ENCODE data around the gene TMEM214.

Gene TMEM214

GRCh38 chr2:27010139-27010538 lies 22.6 kb upstream of the TMEM214 start:
- peak; percentile 32 for DNase-seq

DNA sequence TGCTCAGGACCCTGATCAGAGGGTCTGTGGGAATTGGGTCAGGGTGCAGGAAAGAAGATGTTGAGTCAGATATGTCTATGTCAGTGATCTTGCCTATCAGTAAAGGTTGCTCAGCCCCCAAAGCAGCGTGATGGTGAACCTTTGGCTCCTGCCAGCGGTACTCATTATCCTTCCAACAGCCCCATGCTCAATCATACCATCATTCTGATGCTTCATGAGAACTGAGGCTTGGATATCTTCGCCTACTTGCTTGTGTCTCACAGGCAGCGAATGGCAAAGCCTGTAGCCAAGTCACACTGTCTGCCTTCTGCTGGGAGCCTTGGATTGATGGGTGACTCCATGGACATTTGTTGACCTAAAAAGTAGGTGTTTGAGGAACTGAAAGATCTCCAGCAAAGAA lies 19.0 kb upstream of the TMEM214 start:
- no peak for DNase-seq

GRCh38 chr2:27014771-27015433 lies 17.9 kb upstream of the TMEM214 start:
- DNase-seq, result no peak

DNA sequence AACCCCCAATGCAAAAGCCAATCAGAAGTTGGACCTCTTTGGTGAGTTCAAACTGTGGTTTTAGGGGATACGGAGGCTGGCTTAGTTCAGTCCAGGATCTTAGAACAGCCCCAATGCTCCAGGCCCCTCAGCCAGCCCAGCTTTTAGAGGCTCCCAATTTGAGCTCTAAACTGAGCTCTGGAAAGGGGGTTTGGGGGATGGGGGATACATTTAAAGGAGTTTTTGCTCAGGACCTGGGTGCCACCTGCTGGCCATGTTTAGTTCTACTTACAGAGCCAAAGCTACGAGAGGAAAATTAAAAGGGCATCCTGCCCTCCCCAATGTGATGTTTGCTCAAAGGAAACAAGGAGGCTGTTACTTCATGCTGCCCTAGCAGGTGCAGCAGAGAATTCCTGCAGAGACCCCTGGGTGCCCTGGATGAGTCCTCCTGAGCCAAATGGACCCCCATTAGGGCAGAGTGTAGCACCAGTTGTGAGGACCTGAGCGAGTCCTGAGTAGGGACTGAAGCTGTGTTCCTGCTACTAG lies 15.9 kb upstream of the TMEM214 start:
- peak; percentile 83 for DNase-seq

- no peak for DNase-seq
Measured at GRCh38 chr2:27018142-27018541, 14.6 kb upstream of the TMEM214 start.

DNA sequence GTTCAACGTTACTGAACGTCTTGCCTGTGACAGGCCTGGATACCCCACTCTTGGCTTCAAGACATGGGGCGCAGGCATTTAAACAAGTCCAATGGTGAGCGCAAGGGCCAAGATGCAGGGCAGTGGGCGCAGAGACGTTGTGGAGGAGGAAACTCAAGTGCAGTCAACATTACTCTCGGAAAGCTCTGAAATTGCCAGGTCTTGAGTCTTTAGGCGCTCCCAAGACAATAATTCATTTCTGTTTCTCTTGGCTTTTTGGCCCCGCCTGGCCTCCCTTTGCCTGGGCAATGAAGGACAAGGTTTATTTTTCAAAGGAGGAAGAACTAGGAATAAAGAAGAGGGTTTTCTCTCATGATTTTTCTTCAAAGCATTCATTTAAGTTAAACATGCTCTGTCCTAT lies 13.3 kb upstream of the TMEM214 start:
- DNase-seq, result no peak

- DNase-seq, result peak; percentile 88
Measured at GRCh38 chr2:27019931-27020855, 12.6 kb upstream of the TMEM214 start.

GRCh38 chr2:27021253-27022049 lies 11.3 kb upstream of the TMEM214 start:
- peak; percentile 20 for DNase-seq

- no peak for DNase-seq
Measured at GRCh38 chr2:27023740-27024139, 9.0 kb upstream of the TMEM214 start.

DNA sequence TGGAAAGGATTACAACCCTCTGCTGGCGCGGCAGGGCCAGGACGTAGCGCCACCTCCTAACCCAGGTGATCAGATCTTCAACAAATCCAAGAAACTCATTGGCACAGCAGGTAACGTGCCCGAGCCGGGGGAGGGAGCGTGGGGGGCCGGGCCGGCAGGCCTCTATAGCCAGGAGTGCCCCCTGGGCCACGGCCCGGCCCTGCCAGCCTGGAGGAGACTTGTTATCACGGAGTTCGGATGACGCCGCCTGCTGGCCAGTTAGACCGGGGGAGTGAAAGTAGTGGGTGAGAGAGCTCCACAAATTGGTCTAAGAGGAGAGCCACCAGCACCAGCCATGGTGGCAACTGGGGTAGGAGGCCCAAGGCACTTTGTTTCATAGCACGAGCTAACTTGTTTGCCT lies 8.6 kb upstream of the TMEM214 start:
- peak; percentile 41 for DNase-seq

DNA sequence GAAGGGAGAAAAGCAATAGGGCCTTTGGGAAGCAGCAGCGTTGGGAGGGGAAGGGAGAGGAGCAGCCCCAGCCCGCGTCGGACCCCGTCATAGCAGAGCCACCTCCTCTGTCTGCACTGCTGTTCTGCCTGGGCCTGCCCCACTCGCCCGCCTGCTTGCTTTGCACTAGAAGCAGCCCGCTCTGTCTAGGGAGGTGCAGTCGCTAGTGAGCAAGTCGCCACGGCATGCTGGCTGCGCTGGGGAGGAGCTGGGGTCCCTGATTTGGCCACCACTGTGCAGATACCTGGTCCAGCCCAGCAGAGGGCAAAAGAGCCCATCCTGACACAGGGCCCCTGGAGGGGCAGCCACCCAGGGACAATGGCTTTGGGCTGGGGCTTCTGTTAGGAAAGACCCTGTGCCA lies 8.0 kb upstream of the TMEM214 start:
- no peak for DNase-seq

DNA sequence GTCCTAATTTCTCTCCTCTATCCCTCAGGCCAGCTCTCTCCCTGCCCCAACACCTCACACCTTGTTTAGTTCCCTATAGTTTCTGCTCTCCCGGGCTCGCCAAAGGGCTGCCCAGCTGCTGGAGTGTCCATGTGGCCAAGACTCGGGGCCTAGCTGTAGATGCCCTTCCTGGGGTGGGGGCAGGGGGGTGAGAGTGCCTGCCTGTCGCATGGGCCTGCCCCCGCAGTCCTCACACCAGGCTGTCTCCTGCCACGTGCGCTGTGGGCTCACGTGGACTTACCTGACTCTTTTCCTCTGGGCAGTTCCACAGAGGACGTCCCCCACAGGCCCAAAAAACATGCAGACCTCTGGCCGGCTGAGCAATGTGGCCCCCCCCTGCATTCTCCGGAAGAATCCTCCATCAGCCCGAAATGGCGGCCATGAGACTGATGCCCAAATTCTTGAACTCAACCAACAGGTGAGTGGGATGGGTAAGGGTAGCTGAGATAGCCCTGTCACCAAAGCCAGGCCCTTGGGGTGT lies 7.4 kb upstream of the TMEM214 start:
- no peak for DNase-seq

GRCh38 chr2:27025861-27026851 lies 6.6 kb upstream of the TMEM214 start:
- DNase-seq, result no peak

DNA sequence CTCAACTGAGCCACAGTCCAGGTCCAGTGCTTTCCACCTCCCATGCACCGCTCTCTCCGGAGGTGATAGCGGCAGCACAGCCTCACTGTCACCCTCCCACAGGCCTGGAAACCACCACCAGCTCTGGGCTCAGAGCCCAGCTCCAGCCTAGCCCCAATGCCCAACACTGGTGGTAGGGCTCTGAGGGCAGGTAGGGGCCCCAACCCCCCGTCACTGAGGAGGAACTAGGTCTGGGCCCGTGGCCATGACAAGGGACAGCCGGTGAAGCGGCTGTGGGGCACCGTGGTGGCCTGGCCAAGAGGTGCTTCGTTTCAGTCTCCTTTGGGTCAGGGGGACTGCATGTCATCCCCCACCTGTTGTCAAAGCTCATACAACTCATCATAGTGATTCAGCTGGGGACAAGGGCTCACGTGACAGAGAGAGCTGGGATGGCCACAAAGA lies 5.5 kb upstream of the TMEM214 start:
- no peak for DNase-seq

DNA sequence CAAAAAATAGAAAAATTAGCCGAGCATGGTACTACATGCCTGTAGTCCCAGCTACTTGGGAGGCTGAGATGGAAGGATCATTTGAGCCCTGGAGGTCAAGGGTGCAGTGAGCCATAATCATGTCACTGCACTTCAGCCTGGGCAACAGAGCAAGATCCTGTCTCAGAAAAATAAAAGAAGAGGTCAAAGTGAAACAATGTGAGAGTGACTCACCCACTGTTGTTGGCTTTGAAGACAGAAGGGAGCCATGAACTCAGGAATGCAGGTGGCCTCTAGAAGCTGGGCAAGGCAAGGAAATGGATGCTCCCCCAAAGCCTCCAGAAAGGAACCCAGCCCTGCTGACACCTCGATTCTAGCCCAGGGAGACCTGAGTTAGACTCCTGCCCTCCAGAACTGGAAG lies 3.7 kb upstream of the TMEM214 start:
- no peak for DNase-seq

GRCh38 chr2:27033253-27033852 lies 588 bp downstream of the TMEM214 start:
- no peak for DNase-seq

DNA sequence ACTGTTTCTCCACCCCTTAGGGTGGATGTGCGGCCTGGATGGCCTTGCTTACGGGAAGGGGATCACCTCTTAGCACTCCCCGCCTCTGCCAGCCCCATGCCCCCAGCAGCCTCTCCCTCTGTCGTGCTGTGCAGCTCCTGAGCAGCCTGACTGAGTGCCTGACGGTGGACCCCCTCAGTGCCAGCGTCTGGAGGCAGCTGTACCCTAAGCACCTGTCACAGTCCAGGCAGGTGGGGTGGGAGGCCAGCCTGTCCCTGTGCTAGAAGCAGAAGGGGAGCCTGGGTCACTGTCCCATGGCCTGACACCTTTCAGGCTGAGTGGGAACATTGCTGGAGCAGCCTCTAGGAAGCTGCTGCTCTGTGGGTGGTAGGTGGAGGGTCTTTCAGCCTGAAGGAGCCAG lies 5.2 kb downstream of the TMEM214 start:
- DNase-seq, result no peak

- no peak for DNase-seq
Measured at GRCh38 chr2:27038631-27039339, 6.0 kb downstream of the TMEM214 start.

- DNase-seq, result no peak
Measured at GRCh38 chr2:27039426-27039825, 6.7 kb downstream of the TMEM214 start.

- no peak for DNase-seq
Measured at GRCh38 chr2:27039871-27040270, 7.1 kb downstream of the TMEM214 start.

DNA sequence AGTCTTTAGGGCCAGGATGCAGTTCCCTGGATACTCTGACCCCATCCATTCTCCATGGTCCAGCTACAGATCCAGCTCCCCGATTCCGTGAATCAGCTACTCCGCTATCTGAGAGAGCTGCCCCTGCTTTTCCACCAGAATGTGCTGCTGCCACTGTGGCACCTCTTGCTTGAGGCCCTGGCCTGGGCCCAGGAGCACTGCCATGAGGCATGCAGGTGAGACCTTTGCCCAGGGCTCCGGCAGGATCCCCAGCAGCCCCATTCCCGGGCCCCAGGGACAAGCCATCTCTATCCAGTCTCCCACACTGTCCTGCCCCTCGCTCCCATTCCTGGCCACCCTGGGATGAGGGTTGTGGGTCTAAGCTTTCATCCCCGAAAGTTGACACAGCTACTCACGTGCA lies 7.5 kb downstream of the TMEM214 start:
- DNase-seq, result no peak
